A172 (cell line): ENCODE measurements around the gene DNAJB6. TPM values are rescaled to one million over a fixed set of nuclear protein-coding genes. Genes with fewer than 3 reads are reported as not detected.

ENCODE experiments used
- DNase-seq: peaks from one replicate; pipeline ENCODE4 v3.0.0-alpha.2; 2015; ENCODE audit warnings: low spot score
- total RNA-seq: library from RNA; depleted of rRNA; stranded (reverse); fragments of >200 nt; shearing (Covaris generic); gene quantifications from 2 replicates; pipeline ENCODE4 v1.2.3, GENCODE V29; 2014; rRNA removed

DNAJB6 gene
- 191 and 201 TPM in 2 replicates for total RNA-seq

DNA sequence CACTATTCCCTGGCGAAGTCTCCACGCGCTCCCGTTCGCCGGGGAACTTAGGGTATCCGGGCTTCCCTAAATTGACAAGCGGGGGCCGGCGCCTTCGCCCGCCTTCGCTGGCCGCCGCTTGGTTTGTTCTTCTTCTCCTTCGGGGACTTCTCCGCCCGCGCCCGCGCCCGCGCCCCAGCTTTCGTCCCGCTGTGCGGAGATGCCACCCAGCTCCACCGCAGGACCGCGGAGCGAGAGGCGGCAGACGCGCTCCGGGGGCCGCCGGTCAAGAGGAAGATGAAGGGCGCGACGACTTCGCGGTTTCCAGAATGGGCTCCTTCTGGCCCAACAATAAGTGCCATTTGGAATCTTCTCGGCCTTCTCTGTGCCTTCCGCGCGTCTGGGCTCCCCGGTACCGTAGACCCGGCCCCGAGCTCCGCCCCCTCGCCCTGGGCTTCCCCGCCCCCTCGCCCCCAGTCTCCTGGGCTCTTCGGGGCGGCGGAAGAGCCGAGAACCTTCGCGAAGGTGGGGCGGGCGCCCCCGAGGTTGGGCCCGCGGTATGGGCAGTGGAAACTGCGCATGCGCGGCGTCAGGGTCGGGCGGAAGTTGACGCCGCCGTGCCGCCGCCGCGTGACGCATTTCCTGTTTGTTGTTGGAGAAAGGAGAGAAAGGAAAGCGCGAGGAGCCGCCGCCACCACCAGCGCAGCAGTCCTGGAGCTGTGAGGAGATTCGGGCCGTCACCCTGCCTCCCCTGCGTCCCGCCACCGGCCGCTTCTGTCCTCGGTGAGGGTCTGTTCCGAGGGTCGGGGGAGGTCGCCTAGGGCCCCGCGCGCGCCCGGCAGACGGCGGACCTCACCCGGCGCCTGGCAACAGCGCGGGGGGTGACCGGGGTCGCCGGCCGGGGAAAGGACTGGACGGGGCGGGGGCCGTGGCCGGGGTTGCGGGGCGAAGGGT, at the start of gene DNAJB6:
DNAJB6 (plus strand) TSS at position 622 of the 933 bp plus-strand sequence. CDS start 21,569 bp downstream, outside the sequence.
- peak; percentile 69 for DNase-seq

DNA sequence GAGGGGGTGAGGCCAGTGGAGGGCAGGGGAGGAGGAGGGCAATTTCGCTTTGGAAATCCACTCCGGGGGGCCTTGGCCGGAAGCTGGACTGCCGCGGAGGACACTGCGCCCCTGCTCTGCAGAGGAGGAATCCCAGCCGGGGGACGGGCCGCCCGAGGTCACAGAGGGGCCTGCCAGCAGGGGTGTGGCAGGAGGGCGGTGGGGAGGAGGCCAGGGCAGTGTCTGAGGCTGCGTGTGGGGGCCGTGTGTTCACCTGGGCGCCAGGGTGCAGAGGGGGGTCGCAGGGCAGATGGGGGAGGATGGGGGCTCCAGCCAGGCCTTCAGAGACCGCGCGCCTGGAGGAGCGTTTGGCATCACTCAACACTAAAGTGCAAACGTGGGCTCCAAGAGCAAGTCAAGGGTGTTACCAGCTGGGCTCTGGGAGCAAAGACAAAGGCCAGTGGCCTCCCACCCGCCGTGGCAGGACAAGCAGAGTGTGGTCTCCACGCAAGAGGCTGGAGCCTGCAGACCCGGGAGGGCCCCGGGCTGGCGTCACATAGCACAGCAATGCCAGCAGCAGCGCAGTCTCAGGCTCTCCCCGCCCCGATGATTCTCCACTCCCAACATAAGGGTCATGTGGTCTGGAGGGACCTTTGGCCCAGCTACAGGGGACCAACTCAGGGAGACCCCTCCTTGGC, 45.3 kb upstream of the DNAJB6 start:
- no peak for DNase-seq

DNA sequence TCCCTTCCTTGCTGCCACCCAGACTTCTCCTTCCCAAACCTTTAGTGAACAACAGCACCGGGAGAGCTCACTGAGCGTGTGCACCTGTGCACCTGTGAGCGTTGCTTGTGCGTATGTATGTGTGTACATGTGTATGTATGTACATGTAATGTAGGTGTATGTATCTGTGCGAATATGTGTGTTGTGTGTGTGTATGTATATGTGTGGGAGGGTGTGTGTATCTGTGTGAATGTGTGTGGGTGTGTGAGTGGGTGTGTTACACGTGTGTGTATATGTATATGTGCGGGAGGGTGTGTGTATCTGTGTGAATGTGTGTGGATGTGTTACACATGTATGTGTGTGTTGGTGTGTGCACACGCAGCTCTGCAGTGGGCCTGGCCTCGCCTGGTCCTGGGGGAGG, 44.5 kb upstream of the DNAJB6 start:
- DNase-seq = no peak

DNA sequence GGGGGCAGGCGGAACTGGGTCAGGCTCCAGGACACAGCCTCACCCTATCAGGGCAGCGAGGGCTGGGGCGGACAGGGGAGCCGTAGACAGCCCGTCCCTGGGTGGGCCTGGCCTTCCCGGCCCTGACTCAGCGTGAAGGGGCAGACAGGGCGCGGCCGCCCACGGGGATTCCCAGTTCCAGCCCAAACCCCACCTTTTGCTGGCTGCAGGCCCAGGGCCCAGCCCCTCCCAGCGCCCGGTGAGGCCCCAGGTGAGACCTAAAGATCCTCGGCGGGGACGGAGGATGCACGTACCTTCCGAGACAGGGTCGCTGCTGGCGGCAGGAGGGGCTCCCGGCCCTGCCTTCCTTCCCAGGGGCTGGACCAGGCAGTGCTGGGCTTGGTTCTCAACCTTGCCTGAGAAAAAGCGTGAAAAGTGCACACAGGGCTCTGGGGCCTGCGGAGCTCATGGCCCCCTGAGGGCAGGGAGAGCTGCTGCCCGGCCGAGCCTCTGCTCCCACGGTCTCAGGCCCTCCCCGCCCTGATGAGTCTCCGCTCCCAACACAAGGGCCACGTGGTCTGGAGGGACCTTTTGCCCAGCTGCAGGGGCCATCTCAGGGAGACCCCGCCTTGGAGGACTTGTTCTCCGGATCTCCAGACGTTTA, 43.9 kb upstream of the DNAJB6 start:
- DNase-seq = no peak

DNA sequence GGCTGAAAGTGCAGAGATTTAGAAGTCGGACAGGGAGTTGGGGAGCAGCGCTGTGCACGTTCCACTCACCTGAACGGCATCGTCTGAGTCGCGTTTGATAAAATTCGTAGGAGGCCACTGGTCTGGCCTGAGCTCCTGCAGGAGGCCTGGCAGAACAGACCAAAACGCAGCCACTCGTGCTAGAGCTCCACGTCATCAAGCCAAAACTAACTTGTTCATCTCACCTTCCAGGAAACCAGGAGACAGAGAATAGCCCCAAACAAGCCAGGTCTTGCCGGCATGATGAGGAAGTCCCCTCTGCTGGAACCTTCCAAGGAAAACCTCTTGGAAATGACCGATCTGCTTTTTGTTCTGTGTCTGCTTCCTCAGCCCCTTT, 43.4 kb upstream of the DNAJB6 start:
- DNase-seq = no peak

DNA sequence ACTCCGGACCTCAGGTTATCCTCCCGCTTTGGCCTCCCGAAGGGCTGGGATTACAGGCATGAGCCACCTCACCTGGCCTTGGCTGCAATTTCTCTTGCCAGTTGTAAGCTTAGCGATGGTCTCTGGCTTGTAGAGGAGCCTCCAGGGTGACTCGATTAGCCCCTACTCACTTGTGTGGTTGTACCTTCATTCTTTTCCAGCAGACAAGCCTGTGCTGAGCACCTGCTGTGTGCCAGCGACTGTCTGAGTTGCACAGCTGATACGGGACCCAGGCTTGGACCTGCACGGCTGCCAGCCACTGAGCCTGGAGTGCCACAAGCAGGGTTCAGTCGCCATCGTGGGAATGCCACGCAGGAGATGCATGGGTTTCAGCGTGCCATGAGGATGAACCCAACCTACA, 42.0 kb upstream of the DNAJB6 start:
- DNase-seq = no peak

DNA sequence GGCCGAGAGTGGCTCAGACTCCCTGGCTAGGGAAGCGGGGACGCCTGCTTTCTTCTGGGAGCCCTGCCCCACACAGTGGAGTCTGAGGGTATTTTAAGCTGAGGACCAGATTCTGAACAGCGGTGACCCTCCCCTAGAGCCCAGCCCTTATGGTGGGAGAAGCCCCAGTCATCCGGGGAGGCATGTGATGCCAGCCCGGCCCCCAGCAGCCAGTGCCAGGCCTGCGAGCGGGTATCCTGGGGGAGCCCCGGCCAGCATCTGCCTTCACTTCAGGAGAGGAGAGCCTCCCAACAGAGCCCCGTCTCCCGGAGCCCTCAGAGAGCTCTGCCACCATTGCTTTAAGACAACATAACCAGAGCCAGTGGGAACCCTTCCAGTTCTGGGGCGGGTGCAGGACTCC, 41.5 kb upstream of the DNAJB6 start:
- DNase-seq = no peak

DNA sequence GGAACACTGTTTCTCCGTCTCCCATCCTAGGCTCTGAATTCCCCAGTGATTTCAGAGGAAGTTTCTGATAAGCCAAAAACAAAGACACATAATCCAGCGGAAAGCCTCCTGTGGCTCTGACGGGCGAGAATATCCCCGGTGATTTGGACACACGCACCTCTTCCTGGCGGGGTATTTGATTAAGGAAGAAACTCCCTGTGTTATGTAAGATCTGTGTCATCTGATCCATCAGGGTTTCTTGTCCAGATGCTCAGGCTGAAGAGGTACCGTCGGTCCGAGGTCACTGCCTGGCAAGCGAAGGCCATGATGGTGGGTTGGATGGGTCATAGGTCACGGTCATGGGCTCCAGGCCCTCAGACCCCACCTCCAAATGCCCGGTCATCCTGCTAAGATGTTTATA, 39.6 kb upstream of the DNAJB6 start:
- DNase-seq = no peak

DNA sequence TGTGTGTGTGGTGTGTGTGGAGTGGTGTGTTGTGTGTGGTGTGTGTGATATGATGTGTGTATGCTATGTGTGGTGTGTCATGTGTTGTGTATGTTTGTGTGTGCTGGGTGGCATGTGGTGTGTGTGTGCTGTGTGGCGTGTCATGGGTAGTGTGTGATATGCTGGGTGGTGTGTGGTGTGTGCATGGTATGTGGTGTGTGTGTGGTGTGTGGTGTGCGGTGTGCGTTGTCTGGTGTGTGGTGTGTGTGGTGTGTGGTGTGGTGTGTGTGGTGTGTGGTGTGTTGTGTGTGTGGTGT, 37.5 kb upstream of the DNAJB6 start:
- DNase-seq = no peak

DNA sequence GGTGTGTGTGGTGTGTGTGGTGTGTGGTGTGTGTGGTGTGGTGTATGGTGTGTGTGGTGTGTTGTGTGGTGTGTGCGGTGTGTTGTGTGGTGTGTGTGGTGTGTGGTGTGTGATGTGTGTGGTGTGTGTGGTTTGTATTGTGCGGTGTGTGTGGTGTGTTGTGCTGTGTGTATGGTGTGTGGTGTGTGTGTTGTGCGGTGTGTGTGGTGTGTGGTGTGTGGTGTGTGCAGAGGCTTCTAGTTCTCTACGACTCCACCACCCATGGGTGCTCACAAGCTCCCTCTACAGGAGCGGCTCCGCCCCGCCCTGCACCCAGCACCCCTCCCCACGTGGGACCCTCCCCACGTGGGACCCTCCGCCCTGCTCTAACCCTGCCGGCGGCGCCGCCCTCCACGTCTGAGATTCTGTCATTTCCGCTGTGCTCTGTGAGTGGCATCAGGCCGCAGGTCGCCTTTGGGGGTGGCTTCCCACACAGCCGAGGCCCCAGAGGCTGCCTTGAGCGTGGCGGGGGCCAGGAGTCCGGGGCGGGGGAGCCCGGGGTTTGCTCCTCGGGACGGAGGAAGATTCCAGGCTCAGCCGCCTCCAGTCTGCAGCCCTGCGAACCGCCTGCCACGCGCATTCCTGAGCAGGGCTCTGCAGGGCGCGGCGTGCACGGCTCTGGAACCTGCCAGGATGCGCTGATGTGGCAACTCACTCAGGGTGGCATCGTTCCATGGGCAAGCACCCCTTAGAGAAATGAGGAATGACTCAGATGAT, 37.0 kb upstream of the DNAJB6 start:
- peak; percentile 95 for DNase-seq

DNA sequence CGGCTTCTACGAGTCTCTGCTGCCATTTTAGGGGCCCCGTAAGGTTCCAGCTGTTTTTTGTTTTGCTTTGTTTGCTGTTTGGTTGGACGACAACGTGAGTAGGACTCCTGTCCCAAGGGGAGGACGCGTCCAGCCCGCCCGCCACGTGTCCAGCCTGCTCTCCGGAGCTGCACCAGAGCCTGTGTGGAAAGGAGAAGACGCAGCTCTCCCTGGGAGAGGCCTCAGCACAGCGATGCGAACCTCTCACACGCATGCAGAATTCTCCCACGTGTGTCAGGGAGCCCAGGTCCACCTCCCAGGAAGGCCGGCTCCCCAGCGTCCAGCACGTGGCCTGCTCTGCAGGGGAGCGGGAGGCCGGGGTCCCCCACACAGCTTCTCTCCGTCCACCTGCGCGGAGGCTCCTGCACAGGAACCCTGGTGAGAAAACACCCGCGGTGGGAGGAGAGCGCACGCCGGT, 36.4 kb upstream of the DNAJB6 start:
- DNase-seq = no peak

DNA sequence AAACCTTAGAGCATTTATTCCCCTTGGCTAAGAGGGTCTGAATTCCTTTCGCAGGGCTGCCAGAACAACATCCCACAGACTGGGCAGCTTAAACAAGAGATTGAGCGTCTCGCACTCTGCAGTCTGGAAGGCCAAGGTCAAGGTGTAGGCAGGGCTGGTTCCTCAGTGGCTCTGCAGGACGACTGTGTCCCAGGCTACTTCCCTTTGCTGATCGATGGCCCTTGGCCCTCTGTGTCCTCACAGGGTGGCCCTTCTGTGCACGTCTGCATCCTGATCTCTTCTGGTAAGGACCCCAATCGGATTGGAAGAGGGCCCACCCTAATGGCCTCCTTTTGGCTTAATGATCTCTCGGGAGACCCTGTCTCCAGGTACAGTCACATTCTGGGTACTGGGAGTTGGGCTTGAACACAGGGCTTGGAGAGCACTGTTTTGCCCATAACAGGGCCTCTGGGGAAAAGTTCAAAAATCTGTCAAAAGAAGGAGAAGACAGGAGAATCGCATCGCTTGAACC, 35.1 kb upstream of the DNAJB6 start:
- DNase-seq = no peak

DNA sequence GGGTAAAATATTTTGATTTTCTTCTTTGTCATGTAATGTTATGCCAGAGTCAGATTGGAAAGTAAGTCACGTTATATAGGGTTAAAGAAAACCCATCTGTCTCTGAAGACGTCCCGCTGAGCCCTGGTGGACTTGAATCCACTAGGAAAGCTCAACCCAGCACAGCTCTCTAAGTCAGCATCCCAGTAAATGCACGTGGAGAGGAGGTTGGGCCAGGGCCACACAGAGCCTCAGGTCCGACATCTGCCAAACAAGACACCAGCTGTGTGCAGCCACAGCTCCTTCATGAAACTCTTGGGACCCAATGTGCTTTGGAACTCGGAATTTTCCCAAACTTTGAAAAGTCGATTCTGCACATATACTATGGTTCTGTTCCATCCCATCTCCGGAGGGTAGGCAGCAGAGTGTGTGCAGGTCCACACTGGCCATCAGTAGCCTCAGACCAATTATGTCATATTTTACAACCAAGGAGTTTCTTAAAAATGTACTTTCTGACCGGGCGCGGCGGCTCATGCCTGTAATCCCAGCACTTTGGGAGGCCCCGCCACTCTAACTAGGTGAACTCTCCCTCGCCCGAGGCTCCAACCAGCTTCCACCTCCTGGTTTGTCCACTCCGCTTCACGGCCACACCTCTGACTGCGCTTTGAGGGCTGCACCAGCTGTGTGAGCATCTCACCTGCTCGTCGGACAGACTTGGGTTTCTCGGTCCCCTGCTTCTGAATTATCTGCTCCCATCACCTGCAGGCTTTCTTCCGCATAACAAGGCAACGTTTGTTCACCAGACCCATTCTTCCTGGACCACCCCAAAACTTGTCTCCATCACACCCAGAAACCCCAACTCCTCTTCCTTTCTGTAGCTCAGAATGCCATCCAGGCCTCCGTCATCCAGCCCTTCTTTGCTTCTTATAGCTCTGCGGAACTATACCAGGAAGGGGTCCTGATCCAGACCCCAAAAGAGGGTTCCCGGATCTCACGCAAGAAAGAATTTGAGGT, 29.7 kb upstream of the DNAJB6 start:
- DNase-seq = no peak

DNA sequence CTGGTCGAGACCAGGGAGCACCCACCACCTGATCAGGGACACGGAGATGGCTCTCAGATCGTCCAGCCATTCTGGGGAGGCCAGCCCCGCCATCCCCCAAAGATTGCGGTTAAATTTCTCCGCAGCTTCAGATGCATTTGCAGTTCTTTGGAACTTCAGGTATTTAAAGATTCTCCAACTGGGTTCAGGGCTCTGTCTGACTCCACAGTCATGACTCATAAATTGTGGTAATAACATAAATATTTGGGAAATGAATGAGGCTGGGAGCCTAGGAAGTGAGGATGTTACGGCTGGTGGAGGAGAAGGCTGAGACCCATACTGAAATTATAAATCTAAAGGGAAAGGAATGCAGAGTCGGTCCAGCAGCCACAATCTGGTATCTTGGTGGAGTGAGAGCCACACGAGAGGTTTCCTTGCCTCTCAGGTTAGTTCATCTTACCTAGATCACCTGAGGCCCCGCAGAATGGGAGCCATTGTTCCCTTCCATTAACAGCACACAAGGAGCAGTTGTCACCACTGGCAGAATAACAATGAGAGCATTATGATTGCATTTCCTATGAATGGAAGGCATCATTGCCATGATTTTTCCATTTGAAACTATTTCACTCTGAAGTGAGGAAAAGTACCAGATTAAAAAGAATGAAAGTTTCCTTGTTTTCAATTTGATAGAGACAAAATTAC, 26.7 kb upstream of the DNAJB6 start:
- DNase-seq = peak; percentile 96

DNA sequence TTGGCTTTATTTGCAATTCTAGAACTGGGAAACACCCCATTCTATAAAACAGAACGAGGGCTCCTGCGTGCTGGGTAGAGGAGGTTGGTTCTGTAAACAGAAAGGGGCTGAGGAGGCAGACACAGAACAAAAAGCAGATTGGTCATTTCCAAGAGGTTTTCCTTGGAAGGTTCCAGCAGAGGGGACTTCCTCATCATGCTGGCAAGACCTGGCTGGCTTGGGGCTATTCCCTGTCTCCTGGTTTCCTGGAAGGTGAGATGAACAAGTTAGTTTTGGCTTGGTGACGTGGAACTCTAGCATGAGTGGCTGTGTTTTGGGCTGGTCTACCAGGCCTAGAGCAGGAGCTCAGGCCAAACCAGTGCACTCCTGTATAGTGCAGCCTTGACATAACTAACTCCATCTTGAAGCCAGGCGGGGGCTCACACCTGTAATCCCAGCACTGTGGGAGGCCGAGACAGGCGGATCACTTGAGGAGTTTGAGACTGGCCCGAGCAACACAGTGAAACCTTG, 26.1 kb upstream of the DNAJB6 start:
- peak; percentile 36 for DNase-seq

DNA sequence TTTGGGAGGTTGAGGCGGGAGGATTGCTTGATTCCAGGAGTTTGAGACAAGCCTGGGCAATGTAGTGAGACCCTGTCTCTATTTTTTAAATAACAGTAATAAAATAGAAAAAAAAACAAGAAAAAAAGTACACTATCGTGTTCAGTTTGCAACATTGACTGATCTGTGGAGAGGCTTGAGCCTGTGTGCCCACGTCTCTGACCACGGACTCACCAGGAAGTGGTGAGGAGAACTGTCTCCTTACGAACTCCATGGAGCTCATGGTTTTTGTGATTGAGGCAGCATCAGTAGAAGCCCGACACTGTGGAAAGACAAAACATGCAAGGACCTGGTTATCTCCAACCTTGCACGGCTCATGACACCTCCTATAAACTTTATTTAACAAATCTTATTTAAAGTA, 23.9 kb upstream of the DNAJB6 start:
- no peak for DNase-seq

DNA sequence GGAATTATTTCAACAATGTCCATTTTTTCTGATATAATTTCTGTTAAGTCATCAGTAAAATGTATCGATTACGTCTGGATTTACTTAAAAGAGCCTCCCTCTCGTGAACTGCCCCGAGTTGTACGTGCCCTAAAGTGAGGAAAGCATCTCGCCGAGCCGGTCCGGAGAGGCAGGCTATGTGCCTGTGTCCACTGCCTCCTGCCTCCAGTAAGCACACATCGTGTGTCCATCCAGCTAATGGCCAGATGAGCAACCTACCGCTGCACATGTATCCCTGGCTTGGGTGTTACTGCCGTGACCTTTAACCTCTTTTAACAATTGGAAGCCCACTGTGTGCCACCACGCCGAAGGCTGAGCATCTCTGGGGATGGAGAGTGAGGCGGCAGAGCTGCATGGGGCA, 23.2 kb upstream of the DNAJB6 start:
- DNase-seq = no peak

DNA sequence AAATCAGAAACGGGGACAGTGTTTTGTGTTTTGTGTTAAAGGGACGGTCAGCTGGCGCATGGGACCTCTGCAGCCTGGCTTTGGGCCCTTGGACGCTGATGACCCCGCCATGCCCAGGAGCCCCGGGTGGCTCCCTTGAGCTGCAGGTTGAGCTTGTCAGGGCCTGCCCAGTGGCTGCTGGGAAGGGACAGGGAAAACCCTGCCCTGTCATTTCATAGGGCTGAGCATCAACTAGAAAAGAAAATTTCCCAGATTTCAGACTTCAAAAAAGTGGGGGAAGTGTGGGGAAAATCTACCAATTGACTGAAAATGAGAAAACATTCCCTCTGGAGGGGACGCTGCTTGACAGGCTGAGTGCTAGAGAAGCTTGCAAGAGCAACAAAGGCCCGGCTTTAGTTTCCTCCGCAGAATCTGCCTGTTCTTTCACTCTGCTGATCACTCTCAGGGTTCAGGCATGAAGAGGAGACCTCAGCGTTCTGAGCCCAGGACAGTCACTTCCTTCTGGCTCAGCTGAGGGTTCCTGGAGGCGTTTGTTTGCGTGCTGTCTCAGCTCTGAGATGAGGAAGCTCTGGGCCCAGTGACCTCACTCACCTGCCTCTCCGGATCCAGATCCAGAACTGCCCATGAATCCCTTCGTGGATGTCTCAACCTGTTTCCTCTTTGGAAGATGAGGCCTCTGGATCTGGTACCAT, 18.6 kb upstream of the DNAJB6 start:
- DNase-seq = no peak

DNA sequence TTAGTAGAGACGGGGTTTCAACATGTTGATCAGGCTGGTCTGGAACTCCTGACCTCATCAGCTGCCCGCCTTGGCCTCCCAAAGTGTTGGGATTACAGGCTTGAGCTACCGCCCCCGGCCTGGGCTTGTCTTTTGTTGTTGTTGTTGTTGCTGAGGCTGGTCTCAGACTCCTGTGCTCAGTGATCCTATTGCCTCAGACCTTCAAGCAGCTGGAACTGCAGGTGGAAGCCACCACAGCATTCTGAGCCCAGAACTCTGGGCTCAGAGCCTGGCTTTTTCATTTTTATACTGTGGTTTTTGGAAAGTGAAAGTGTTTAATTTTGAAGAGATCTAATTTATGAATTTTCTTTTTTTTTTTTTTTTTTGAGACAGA, 16.2 kb upstream of the DNAJB6 start:
- DNase-seq = no peak
